HG03103 (cell line): ENCODE results near the gene SDK1.
A peak's percentile ranks its signal among the peaks of the same experiment; 100 is the strongest.
"Not testable (repeated sequence)": the region's sequence is repeated elsewhere in the genome, so short reads cannot be mapped to it uniquely, and the experiment has no call there.

ENCODE experiments used
- ATAC-seq: cut with Tn5 transposase; IDR thresholded peaks from one replicate; pipeline ENCODE4 v1.9.1; 2021; ENCODE audit warnings: low read depth; ENCODE audit not compliant: unreplicated experiment

The SDK1 gene

DNA sequence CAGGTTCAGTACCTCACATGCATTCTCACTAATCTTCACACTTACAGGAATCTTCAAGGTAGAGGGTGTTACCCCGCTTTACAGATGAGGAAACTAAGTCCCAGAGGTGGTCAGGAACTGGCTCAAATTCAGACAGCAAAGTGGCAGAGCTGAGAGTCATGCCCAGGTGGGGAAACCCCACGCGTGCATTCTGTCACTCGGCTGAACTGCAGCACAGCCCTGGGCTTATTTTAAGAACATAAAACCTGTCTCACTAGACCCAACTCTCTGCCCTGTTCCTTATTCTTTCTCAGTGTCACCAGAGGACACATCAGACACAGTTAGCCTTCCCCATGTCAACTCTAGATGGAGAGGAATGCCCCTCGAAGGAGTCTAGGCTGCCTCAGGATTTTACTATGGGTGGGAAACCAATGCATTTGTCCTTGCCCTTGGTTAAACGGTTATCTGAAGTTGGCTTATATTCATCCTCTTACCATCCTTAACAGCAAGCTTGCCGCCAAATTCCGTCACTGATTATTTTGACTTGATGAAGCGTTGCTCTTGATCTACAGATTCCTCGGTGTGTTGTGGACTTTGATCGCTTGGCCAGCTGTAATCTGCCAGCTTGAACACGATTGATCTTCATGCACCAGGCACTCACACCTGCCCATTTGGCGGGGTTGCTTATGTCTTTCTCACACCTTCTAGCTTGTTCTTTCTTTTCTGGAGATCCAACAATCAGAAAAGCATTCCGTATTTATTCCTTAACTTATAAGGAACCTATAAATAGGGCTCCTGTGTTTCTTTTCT, 627.9 kb downstream of the SDK1 start:
- no peak for ATAC-seq

DNA sequence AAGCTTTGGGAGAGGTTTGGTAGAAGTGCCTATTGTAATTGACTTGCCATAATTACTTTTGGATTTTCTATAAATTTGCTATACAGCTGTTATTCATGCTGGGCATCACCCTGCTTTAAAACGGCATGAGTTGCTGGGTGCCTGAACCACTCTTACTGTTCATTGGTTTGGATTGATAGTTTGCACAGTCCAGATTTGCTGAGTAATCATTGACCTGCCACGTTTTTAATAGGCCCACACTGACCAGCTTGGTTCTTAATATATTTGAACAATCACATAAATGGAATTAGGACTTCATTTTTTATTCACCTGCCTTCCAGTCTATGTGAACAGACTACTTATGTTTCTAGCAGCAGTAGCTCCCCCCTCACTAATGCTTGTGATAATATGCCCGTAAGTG, 630.8 kb downstream of the SDK1 start:
- ATAC-seq, result no peak

DNA sequence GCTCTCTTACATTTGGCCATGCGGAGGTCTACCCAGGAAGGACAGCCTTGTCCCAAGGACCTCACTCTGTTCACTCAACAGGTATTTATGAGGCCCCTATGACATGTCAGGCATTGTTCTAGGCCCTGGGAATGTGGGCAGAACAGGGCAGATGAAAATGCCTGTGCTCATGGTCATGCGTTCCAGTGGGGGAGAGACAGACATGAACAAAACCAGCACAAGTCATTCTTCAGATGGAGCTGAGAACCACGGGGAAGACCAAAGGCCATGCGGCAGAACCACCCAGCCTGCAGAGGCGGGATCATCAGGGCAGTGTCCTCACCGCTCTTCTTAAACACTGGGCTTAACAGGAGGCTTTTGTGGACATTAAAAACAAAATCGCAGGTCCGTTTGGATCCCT, 636.1 kb downstream of the SDK1 start:
- no peak for ATAC-seq

DNA sequence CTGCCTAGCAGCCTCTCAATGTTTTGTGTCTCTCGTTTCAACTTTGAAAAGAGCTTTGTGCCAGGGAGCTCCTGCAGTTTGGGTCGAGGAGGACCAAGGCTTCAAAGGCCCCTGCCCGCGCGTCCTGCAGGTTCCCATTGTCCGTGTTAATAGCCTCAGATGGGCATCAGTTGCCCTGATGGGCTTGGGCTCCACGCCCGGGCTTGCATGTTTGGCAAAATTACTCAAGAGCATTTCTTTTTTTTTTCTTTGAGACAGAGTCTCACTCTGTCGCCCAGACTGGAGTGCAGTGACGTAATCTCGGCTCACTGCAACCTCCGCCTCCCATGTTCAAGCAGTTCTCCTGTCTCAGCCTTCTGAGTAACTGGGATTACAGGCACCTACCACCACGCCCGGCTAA, 636.6 kb downstream of the SDK1 start:
- ATAC-seq, result no peak

DNA sequence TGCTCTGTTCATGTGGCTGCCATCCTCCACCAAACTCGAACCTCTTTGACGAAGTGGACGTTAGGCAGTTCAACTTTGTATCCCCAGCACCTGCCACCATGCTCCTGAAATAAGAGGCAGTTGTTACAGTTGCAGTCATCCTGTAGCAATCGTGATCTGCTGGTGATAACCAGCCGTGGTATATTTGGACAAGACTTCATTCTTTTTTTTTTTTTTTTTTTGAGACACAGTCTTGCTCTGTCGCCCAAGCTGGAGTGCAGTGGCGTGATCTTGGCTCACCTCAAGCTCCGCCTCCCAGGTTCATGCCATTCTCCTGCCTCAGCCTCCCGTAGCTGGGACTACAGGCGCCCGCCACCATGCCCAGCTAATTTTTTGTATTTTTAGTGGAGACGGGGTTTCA, 640.7 kb downstream of the SDK1 start:
- ATAC-seq, result not testable (repeated sequence)

DNA sequence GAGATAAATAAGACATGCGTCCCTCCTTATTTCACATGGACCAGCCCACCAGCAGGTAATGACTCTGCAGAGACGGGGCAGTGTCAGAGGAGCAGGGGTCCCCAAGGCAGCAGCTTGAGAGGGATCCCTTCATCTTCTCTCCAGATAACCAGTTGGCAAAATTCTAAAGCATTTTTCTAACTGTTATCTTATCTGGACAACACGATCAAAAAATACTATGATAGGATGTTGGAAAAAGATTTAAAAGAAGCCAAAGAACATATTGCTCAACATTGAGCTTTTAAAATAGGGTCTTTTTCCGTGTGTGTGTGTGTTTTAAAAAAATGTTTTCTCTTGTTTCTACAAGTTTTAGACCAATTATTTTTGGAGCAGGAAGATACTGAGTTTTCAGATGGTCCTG, 641.2 kb downstream of the SDK1 start:
- no peak for ATAC-seq

DNA sequence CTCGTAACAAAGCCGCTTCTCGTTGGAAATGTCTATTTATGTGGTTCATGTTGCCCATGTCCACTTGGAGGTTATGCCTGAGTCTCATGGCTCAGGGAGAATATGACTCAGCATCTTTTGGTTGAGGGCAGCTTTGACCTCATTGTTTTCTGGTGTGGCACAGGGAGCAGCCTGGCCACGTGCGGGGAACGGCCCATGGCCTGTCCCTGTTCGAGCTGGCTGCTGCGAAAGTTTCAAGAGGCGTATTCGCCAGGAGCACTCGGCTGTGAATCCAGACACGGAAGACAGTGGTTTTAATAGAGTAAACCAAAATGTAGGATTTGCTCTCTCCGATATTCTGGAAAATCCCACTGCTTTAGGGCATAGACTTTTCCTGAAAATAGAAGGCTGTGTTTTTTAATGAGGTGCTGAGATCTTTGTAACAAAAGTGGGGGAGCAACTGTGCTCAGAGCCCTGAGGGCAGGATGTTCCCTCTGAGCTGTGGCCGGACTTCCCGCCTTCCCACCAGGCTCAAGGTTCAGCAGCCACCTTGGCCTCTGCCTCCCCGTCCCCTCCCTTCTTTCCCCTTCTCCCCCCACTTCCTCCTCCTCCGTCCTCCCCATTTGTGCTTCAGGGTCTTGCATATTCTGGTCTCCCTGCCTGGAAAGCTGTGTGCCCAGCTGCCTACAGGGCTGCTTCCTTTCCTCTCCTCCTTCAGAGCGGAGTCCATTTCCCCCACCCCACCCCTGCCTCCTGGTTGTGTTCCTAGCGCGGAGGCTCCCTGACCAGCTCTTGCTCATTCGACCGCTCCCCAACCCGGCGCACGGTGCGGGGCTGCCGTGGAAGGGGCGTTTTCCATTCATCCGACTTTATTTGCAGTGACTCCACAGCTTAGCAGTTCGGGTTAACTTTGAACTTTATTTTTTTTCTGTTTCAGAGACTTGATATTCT, 642.0 kb downstream of the SDK1 start:
- ATAC-seq, result no peak

DNA sequence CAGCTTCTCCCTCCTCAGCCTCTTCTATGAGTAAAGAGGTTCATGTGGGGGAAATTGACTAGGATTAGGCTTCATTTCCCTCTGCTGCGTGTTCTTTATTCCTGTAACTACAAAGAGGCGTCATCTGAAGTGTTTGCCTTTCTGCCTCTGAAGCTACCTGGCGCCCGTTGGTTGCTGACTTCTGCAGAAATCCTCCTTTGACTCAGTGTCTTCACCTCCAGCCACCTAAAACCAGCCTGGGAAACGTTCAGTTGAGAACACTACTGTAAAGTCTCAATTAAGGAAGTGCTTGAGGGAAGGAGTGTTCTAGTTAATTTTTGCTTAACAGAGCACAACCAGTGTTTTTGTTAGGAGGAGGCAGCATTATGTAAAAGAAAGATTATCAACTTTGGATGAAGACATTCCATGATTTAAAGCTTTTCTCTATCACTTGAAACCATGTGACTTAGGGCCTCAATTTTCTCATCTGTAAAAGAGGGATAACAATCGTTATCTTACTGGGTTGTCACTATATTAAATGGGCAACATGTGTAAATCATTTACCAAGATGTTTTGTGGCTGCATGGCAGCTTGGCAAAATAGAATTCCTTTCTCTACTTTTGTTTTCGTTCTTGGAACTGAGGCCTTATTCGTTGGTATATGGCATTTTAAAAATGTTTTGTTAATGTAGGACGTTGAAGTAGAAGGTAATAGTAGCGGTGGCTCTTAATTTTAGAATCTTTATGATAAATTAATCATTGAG, 642.9 kb downstream of the SDK1 start:
- no peak for ATAC-seq

DNA sequence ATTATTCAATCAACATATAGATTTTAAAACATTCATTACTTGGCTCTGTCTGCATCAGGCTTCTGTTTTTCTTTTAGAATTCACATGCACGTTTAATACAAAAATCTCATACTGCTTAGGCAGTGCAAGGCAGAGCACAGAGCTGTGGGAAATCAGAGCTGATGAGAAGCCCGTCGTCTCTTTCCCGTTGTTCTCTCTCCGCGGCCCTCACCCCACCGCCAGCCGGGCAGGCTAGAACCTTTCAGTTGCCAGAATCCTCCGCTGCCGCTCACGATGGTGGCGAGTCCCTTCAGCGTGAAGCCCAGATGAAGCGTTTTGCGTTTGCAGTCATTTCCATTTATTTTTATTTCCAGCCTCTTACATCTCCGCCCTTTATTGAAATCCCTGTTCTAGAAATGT, 648.2 kb downstream of the SDK1 start:
- no peak for ATAC-seq

DNA sequence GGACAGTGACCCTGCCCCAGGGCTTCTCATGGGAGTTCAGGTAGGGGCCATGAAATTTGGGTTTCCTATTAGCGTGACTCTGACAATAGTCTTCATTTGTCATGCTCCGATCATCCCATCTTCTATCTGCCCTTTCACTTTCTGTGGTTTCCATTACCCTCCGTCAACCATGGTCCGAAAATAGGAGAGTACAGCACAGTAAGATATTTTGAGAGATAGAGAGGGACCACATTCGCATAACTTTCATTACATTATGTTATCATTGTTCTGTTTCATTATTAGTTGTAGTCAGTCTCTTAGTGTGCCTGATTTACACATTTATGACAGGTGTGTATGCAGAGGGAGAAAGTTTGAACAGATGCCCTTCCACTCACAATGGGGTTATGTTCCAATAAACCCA, 649.2 kb downstream of the SDK1 start:
- peak; percentile 86 for ATAC-seq

DNA sequence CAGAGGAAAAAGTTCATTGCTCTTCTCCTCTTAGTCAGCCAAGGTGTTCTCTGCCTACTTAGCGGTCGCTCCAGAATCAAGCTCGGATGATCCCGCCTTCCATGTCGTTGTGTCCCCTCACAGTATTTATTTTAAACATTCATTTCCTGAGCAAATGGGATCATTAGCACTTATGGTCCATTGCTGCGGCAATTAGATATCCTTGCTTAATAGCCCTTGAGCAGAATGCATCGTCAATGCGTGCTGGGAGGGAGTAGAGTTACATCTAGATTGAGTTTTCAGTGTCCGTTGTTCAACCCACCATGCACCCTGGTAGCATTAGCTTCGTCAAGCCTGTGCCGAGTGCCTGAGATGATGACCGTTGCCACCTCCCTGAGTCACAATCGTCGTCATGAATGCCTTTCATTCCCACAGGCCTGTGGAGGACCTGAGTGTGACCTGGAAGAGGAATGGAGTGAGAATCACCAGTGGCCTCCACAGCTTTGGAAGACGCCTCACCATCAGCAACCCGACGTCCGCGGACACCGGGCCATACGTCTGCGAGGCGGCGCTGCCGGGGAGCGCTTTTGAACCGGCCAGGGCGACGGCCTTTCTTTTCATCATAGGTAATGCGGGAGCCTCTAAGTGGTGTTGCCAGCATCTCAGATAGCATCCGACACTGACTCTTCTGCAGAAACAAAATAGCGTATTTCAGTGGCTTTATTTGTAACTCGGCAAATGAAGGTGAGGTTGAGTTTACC, 650.4 kb downstream of the SDK1 start:
- ATAC-seq, result no peak

DNA sequence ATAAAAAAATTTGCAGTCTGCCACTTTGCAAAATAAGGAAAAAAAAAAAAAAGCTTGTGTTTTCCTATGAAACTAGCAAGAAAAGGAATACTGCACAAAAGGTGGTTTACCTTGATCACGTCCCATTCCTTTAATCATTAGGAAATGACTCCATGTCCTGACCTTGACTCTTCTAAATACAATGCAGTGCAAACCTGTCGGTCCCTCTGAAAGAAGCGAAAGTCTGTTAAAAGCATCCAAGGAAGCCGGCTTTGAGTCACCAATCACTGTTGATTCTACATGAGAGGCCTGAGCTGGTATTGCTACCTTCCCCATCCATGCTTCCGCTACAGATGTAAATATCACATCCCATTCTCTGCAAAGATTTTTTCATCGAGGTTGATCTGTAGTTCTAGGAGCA, 652.1 kb downstream of the SDK1 start:
- no peak for ATAC-seq

DNA sequence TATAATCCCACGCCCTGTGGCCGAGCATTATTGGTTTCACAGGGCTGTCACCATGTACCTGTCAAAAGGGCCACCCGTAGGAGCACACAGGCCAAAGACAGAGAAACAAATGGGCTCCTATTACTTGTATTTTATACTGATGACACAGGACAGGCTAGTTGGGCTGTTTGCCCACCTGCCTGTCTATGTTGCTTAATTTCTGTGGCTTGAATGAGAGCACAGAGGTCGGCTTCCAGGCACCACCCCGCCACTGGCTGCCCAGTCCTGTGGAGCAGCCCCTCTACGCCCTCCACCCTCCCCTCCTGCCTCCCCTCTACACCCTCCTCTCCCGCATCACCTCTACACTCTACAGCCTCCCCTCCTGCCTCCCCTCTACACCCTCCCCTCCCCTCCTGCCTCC, 652.9 kb downstream of the SDK1 start:
- no peak for ATAC-seq

DNA sequence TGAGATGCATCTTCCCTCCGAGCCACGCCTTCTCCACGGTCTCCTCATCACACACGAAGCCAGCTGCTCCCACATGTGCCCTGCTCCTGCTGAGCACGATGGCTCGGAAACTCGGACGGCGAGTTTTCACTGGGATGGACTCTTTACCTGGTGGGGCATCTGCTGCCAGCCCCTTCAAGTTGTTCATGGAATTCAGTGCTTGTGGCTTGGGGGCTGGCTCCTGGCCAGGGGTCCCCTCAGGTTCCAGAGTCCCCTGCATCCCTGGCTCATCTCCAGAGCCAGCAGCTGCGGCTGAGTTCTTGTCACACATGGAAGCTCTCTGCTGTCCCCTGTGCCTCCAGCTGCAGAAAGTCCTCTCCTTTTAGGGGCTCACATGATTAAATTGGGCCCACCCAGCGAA, 654.0 kb downstream of the SDK1 start:
- ATAC-seq, result no peak

DNA sequence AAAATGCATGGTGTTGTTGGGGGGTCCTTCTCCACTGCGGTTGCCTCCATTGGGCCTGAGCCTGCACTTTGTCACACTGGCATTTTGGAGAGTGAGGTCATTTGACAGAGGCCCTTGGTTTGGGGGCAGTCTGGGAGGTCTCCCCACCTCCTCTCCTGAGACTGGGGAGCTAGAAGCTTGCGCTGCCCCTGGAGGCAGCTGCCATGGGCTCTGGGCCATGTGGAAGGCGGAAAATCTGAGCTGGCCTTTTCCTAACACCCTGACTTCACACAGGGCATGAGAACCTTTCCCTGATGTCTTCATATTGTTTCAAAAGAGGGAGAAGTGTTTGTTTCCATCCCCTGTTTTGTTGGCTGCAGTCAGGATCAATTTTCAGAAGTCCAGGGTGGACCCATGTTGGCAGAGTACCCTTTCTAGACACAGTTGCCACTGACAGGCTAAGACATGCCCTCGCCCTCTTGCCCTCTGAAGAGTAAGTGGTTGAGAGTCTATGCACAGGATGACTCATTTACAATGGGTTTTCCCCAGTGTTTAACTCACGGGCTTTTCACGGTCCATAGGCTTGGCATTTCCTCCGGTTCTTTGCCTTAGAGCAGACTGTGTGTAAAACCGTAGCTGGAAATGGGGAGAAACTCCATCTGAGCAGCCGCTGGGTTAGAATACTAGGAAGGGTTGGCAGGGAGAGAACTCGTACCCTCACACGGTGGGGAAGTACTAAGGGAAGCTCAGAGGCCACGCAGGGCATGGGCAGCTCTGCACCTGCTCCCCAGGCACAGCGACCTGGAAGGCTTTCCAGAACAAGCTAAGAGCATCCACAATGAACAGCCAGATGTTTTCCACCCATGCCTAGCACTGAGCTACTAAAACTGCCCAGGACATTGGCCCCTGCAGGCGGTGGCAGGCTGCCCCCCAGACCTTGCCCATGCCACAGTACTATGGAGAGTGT, 655.0 kb downstream of the SDK1 start:
- peak; percentile 63 for ATAC-seq

DNA sequence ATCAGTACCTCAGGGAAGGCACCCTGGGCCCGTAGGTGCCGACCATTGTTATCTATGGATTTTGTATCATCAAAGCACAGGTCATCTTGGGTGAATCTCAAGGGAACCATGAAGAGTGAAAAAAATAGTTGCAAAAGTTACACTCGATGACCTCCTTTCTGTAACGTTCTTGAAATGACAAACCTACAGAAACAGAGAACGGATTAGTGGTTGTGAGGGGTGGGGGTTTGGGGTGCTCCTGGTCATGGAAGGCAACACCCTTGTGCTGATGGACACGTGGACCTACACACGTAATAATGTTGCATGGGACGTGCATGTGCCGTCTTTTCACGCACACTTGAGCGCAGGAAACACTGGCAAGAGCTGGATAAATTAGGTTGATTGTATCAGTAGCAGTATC, 655.9 kb downstream of the SDK1 start:
- ATAC-seq, result peak; percentile 43

DNA sequence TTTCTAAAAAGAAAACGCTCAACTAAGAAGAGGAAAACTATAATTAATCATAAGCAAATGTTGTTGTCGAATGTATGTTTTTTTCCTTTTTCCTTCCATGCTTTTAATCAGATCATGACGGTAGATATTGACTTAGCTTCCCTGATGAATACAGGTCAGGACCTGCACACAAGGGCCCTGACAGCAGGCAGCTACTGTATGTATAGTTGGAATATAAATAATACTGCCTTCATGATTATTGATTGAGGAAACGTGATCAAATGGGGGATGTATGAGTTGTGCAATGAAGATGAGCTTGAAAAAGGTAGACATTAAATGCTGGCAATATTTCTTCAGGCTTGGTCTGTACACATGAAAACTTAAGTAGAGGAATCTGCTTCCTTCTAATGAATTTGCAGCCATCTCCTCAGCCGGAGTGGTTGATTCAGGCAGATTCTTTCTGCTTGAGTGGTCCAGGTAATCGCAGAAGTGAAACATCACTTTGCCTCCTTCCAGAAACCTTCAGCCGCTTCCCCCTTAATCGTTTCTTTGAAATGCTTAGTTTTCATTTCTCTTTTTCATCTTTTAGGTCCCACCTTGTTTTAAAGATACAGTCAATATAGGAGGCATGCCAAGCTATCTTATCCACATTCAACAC, 656.5 kb downstream of the SDK1 start:
- peak; percentile 37 for ATAC-seq

DNA sequence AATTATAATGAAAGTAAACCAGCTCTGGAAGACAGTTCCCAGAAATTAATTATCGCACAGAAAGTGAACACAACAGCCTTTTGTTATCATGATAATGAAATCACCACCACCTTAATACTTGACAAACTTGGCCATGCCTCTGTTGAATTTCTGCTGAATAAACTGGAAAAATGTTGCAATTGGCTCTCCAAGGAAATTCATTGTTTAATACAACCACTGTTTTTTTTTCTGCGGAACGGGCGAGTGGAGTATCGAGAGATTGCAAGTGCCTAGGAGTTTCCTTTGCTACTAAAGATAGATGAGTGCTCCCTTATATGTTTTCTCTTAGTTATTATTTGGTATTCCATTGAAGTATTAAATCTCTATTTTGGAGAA, 657.0 kb downstream of the SDK1 start:
- ATAC-seq, result no peak

DNA sequence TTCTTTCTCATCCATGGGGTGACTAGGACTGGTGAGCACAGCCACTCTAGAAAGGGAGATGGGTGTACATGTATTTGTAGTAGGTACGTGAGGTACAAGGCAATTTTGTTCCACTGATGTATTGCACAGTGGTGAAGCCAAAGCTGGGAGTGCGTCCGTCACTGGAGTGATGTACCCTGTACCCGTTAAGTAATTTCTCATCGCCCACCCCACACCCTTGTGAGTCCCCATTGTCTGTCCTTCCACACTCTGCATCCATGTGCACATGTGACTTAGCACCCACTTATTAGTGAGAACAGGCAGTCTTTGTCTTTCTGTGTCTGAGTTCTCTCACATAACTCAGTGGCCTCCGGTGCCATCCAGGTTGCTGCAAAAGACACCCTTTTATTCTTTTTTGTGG, 658.3 kb downstream of the SDK1 start:
- no peak for ATAC-seq
